ENCODE data around the gene C1QTNF4.
"Not testable (repeated sequence)": the region's sequence is repeated elsewhere in the genome, so short reads cannot be mapped to it uniquely, and the experiment has no call there.

- not testable (repeated sequence) for TF ChIP-seq POLR2A, CTCF (IDR thresholded peaks at IDR 0.05)
Measured at GRCh38 chr11:47636331-47636730, 42.1 kb upstream of the C1QTNF4 start.

Measured in Peyer's patch (tissue), 4 donors.